Prostate gland (tissue), 2 donors: ENCODE results near the gene PDIA4. TPM values are rescaled to one million over a fixed set of nuclear protein-coding genes. Genes with fewer than 3 reads are reported as not detected.
"Not testable (repeated sequence)": the region's sequence is repeated elsewhere in the genome, so short reads cannot be mapped to it uniquely, and the experiment has no call there.

Experiments
- DNase-seq: peaks from one replicate; pipeline ENCODE4 v3.0.0-alpha.2; 2019; ENCODE audit warnings: low spot score
- H3K27ac ChIP-seq, 2 donors: fragments of 200-600 bp; sonication (generic); 2 replicates each; pipeline ENCODE4 v1.5.1; 2017 to 2019
- H3K27me3 ChIP-seq: fragments of 200-600 bp; sonication (generic); replicated peaks from 2 replicates; pipeline ENCODE4 v1.5.1; 2019; ENCODE audit not compliant: insufficient read depth
- H3K36me3 ChIP-seq, 2 donors: fragments of 200-600 bp; sonication (generic); 1 replicate in 1 of 2; 2 replicates in 1 of 2; pipeline versions ENCODE4 v1.5.1 to v1.8.1; 2017 to 2019
- H3K4me1 ChIP-seq: fragments of 200-600 bp; sonication (generic); replicated peaks from 2 replicates; pipeline ENCODE4 v1.5.1; 2019
- H3K4me3 ChIP-seq, 2 donors: fragments of 200-600 bp; sonication (generic); 2 replicates each; pipeline ENCODE4 v1.5.1; 2017 to 2019
- H3K9me3 ChIP-seq: fragments of 200-600 bp; sonication (generic); 2 replicates; pipeline ENCODE4 v1.5.1; 2017
- CTCF ChIP-seq, 4 experiments: fragments of 200-600 bp in 2 of 4; fragments of 450-650 bp in 2 of 4; sonication (generic) in 2 of 4; IDR thresholded peaks; 1 replicate in 3 of 4; 2 replicates in 1 of 4; pipeline ENCODE4 v1.5.1; 2016 to 2019; ENCODE audit warnings: antibody characterized with exemption in 4 of 4, mild to moderate bottlenecking in 2 of 4, moderate library complexity in 2 of 4
- POLR2A ChIP-seq: fragments of 450-650 bp; IDR thresholded peaks from one replicate; pipeline ENCODE4 v1.6.1; 2016; ENCODE audit warnings: antibody characterized with exemption, mild to moderate bottlenecking
- POLR2AphosphoS5 ChIP-seq: sonication (generic); formaldehyde crosslinking; IDR thresholded peaks from one replicate; pipeline ENCODE4 v1.6.1; 2017; ENCODE audit warnings: antibody characterized with exemption
- WGBS: methylation state at CpG from one replicate; pipeline ENCODE4 v1.1.5; 2018; 5-methylcytosine and 5-hydroxymethylcytosine counted together
- intact Hi-C: fragments of 100-400 bp; cut with DNase I; formaldehyde crosslinking; loops from one replicate; pipeline ENCODE4 v1.14.2; 2022
- total RNA-seq, 2 donors: library from RNA; depleted of rRNA; stranded (reverse); fragments of >200 nt; gene quantifications; one replicate each; pipeline ENCODE4 v1.1.0, GENCODE V29; 2016

PDIA4 gene
- total RNA-seq, 2 donors from 2014 or later, result 125 to 262 TPM

DNA sequence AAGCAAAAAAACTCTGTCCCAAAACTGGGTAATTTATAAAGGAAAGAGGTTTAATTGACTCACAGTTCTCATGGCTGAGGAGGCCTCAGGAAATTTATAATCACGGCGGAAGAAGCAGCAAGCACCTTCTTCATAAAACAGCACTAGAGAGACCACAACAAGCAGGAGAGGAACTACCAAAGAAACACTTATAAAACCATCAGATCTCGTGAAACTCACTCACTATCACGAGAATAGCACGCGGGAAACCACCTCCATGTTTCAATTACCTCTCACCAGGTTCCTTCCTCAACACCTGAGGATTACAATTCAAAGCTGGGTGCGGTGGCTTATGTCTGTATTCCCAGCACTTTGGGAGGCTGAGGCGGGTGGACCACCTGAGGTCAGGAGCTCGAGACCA, 48.5 kb downstream of the PDIA4 start:
- no peaks in the 10 kb centered on the region for H3K27me3 ChIP-seq
- no peak for DNase-seq
- H3K9me3 ChIP-seq, result no peaks in the 10 kb centered on the region
- no peaks in the 10 kb centered on the region for H3K36me3 ChIP-seq
- H3K4me1 ChIP-seq, result peaks cover 4% of the 10 kb centered on the region
- 79% methylated on average over 9 of the region's 9 CpGs for WGBS
- H3K27ac ChIP-seq, result no peak overlapping the region
- intact Hi-C loops, result no loop called here
- TF ChIP-seq CTCF (IDR thresholded peaks at IDR 0.05) (no peak), POLR2AphosphoS5 (no peak), POLR2A (no peak)
- no peak overlapping the region for H3K4me3 ChIP-seq

DNA sequence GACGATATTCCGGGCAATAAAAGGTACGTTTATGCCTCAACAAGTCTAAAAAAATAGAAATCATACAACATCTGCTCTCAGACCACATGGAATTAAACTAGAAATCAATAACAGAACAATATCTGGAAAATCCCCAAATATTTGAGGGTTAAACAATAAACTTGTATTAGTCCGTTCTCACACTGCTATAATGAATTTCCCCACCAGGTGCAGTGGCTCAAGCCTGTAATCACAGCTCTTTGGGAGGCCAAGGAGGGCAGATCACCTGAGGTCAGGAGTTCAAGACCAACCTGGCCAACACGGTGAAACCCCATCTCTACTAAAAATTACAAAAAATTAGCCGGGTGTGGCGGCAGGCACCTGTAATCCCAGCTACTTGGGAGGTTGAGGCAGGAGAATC, 49.2 kb downstream of the PDIA4 start:
- H3K4me1 ChIP-seq, H3K27ac ChIP-seq, intact Hi-C loops, H3K27me3 ChIP-seq, H3K36me3 ChIP-seq, H3K9me3 ChIP-seq, H3K4me3 ChIP-seq, DNase-seq: not testable (repeated sequence)
- 69% methylated on average over 7 of the region's 7 CpGs for WGBS

- H3K27ac ChIP-seq, result no peak overlapping the region
- no peaks in the 10 kb centered on the region for H3K36me3 ChIP-seq
- no peaks in the 10 kb centered on the region for H3K27me3 ChIP-seq
- TF ChIP-seq CTCF (IDR thresholded peaks at IDR 0.05), result no peak
- TF ChIP-seq POLR2AphosphoS5, result no peak
- no peak for TF ChIP-seq POLR2A
- no peak overlapping the region for H3K4me3 ChIP-seq
- no peaks in the 10 kb centered on the region for H3K9me3 ChIP-seq
- intact Hi-C loops, result no loop called here
- no peak for DNase-seq
- H3K4me1 ChIP-seq, result no peaks in the 10 kb centered on the region
- WGBS, result 61% methylated on average over 8 of the region's 8 CpGs
Observed at GRCh38 chr7:148978091-148978490, 50.2 kb downstream of the PDIA4 start.

DNA sequence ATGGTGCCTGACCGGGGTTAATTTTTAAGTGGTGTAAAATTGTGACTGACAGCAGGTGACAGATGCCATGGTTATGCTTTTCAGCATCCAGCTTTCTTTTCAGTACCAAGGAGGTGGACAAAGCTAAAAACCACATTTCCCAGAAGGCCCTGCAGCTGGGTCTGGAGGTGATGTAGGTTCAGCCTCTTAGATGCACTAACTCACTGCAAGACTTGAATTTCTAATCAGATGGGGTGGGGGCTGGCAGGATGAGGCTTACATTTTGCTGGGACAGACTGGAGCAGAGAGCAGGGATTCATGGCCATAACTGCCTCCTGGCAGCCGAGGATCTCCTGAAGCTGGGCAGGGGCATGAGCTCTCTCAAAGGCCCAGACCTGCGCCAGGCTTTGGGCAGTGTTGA, 52.4 kb downstream of the PDIA4 start:
- intact Hi-C loops, result no loop called here
- no peak for DNase-seq
- Histone ChIP-seq H3K36me3 (no peaks in the 10 kb centered on the region), H3K27ac (no peak overlapping the region), H3K27me3 (no peaks in the 10 kb centered on the region), H3K4me1 (no peaks in the 10 kb centered on the region), H3K9me3 (no peaks in the 10 kb centered on the region), H3K4me3 (no peak overlapping the region)
- WGBS, result 70% methylated on average over 3 of the region's 3 CpGs
- TF ChIP-seq POLR2AphosphoS5 (no peak), POLR2A (no peak), CTCF (IDR thresholded peaks at IDR 0.05) (no peak)

- no peaks in the 10 kb centered on the region for H3K9me3 ChIP-seq
- DNase-seq, result no peak
- H3K36me3 ChIP-seq, result no peaks in the 10 kb centered on the region
- intact Hi-C loops, result no loop called here
- no peaks in the 10 kb centered on the region for H3K27me3 ChIP-seq
- TF ChIP-seq POLR2AphosphoS5 (no peak), CTCF (IDR thresholded peaks at IDR 0.05) (no peak), POLR2A (no peak)
- 57% methylated on average over 6 of the region's 6 CpGs for WGBS
- no peak overlapping the region for H3K4me3 ChIP-seq
- H3K4me1 ChIP-seq, result no peaks in the 10 kb centered on the region
- H3K27ac ChIP-seq, result no peak overlapping the region
Observed at GRCh38 chr7:148973256-148973655, 55.0 kb downstream of the PDIA4 start.
